ENCODE results near the gene ADAM11. TPM values are rescaled to one million over a fixed set of nuclear protein-coding genes. Genes with fewer than 3 reads are reported as not detected.
A peak's percentile ranks its signal among the peaks of the same experiment; 100 is the strongest.

ADAM11 gene
- total and polyA plus RNA-seq, 2 of the 13 experiments (the other 11 are each of a cell fraction or from before 2014, with no cell fraction given), result 0.38 to 0.91 TPM

GRCh38 chr17:44779211-44780025, 20.6 kb downstream of the ADAM11 start (continued):
- TF ChIP-seq, protein P1, sequence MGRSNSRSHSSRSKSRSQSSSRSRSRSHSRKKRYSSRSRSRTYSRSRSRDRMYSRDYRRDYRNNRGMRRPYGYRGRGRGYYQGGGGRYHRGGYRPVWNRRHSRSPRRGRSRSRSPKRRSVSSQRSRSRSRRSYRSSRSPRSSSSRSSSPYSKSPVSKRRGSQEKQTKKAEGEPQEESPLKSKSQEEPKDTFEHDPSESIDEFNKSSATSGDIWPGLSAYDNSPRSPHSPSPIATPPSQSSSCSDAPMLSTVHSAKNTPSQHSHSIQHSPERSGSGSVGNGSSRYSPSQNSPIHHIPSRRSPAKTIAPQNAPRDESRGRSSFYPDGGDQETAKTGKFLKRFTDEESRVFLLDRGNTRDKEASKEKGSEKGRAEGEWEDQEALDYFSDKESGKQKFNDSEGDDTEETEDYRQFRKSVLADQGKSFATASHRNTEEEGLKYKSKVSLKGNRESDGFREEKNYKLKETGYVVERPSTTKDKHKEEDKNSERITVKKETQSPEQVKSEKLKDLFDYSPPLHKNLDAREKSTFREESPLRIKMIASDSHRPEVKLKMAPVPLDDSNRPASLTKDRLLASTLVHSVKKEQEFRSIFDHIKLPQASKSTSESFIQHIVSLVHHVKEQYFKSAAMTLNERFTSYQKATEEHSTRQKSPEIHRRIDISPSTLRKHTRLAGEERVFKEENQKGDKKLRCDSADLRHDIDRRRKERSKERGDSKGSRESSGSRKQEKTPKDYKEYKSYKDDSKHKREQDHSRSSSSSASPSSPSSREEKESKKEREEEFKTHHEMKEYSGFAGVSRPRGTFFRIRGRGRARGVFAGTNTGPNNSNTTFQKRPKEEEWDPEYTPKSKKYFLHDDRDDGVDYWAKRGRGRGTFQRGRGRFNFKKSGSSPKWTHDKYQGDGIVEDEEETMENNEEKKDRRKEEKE (IDR thresholded peaks at IDR 0.05), result no peak
- TF ChIP-seq MTF1 (CRISPR knock-in tag; IDR thresholded peaks at IDR 0.05), result no peak
- TF ChIP-seq ZEB1 (IDR thresholded peaks at IDR 0.05; ENCODE audit: insufficient replicate concordance, low read depth), result no peak
- peak; percentile 77; the same call in 1 of the 2 replicates for TF ChIP-seq ESRRA (CRISPR knock-in tag; IDR thresholded peaks at IDR 0.05; ENCODE audit: low read depth)
- TF ChIP-seq ARNT2 (CRISPR knock-in tag; IDR thresholded peaks at IDR 0.05; ENCODE audit: low read depth), result 0 out of 2 replicates have a peak, but pooled peaks have one; percentile 61
- TF ChIP-seq ZNF547 (CRISPR knock-in tag; IDR thresholded peaks at IDR 0.05), result 0 out of 2 replicates have a peak, but pooled peaks have one; percentile 20
- no peak for TF ChIP-seq ZNF10 (CRISPR knock-in tag; IDR thresholded peaks at IDR 0.05; ENCODE audit: borderline replicate concordance, low read depth)
- no peak for TF ChIP-seq KLF11 (CRISPR knock-in tag; IDR thresholded peaks at IDR 0.05)
- no peak for TF ChIP-seq ZNF205 (CRISPR knock-in tag; IDR thresholded peaks at IDR 0.05)
- TF ChIP-seq, protein P2, sequence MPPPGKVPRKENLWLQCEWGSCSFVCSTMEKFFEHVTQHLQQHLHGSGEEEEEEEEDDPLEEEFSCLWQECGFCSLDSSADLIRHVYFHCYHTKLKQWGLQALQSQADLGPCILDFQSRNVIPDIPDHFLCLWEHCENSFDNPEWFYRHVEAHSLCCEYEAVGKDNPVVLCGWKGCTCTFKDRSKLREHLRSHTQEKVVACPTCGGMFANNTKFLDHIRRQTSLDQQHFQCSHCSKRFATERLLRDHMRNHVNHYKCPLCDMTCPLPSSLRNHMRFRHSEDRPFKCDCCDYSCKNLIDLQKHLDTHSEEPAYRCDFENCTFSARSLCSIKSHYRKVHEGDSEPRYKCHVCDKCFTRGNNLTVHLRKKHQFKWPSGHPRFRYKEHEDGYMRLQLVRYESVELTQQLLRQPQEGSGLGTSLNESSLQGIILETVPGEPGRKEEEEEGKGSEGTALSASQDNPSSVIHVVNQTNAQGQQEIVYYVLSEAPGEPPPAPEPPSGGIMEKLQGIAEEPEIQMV (CRISPR knock-in tag; IDR thresholded peaks at IDR 0.05; ENCODE audit: low read depth), result 0 out of 2 replicates have a peak, but pooled peaks have one; percentile 47
- TF ChIP-seq ZC3H13 (CRISPR knock-in tag; IDR thresholded peaks at IDR 0.05), result 0 out of 2 replicates have a peak, but pooled peaks have one; percentile 24
- no peak for TF ChIP-seq EED (CRISPR knock-in tag; IDR thresholded peaks at IDR 0.05)
- TF ChIP-seq ZSCAN9 (CRISPR knock-in tag; IDR thresholded peaks at IDR 0.05; ENCODE audit: borderline replicate concordance), result no peak
- TF ChIP-seq ARID3A (IDR thresholded peaks at IDR 0.05; ENCODE audit: low read depth, low read length), result no peak
- no peak for TF ChIP-seq HDAC6 (IDR thresholded peaks at IDR 0.05; ENCODE audit: low read depth, low read length)
- TF ChIP-seq ETV6 (CRISPR knock-in tag; conservative IDR thresholded peaks at IDR 0.05), result no peak
- no peak for TF ChIP-seq TCF12 (IDR thresholded peaks at IDR 0.05)
- peak; percentile 60; the same call in 1 of the 2 replicates for TF ChIP-seq TCF12 (CRISPR knock-in tag; IDR thresholded peaks at IDR 0.05)
- TF ChIP-seq FOSL1 (CRISPR knock-in tag; IDR thresholded peaks at IDR 0.05; ENCODE audit: borderline replicate concordance), result no peak; the same call in 1 of the 2 replicates
- no peak for TF ChIP-seq ZNF432 (CRISPR knock-in tag; IDR thresholded peaks at IDR 0.05; ENCODE audit: borderline replicate concordance)
- TF ChIP-seq ZNF543 (CRISPR knock-in tag; IDR thresholded peaks at IDR 0.05), result no peak
- no peak for TF ChIP-seq RELA (CRISPR knock-in tag; IDR thresholded peaks at IDR 0.05)
